DND-41 (cell line): ENCODE measurements around the gene LIG1.

Source experiments
- ATAC-seq: fragments of 200-7000 bp; cut with Tn5 transposase; 3 replicates; pipeline ENCODE4 v1.9.1; 2021; ENCODE audit warnings: low read depth; ENCODE audit not compliant: insufficient read depth
- DNase-seq: peaks from one replicate; pipeline ENCODE4 v3.0.0-alpha.2; 2020
- H2AFZ ChIP-seq: 2 replicates; pipeline ENCODE4 v1.6.0; 2012; ENCODE audit warnings: low read depth, low read length
- H3K27ac ChIP-seq: 2 replicates; pipeline ENCODE4 v1.5.1; 2012; ENCODE audit warnings: low read length, inconsistent platforms
- H3K27me3 ChIP-seq: fragments of 200-600 bp; sonication (generic); 2 replicates; pipeline ENCODE4 v1.6.0; 2012; ENCODE audit warnings: low read length, mild to moderate bottlenecking, inconsistent platforms; ENCODE audit not compliant: insufficient read depth, poor library complexity
- H3K36me3 ChIP-seq: 2 replicates; pipeline ENCODE4 v1.5.1; 2012; ENCODE audit warnings: low read length, inconsistent platforms; ENCODE audit not compliant: insufficient read depth
- H3K4me1 ChIP-seq: 2 replicates; pipeline ENCODE4 v1.5.1; 2012; ENCODE audit warnings: mild to moderate bottlenecking, low read length; ENCODE audit not compliant: insufficient read depth
- H3K4me2 ChIP-seq: 2 replicates; pipeline ENCODE4 v1.6.0; 2012; ENCODE audit warnings: mild to moderate bottlenecking, moderate library complexity, low read length, inconsistent platforms; ENCODE audit not compliant: insufficient read depth
- H3K4me3 ChIP-seq, 2 experiments: fragments of 200-600 bp in 1 of 2; shearing (Covaris generic) in 1 of 2; 2 replicates each; pipeline ENCODE4 v1.5.1; 2012 to 2016; ENCODE audit warnings: inconsistent platforms in 2 of 2, low read length in 2 of 2, mild to moderate bottlenecking in 2 of 2, low read depth in 1 of 2, moderate library complexity in 1 of 2
- H3K79me2 ChIP-seq: 2 replicates; pipeline ENCODE4 v1.6.0; 2012; ENCODE audit warnings: low read length, inconsistent platforms; ENCODE audit not compliant: insufficient read depth
- H3K9ac ChIP-seq: 2 replicates; pipeline ENCODE4 v1.6.0; 2012; ENCODE audit warnings: low read depth, mild to moderate bottlenecking, inconsistent platforms, low read length, moderate library complexity
- H3K9me3 ChIP-seq: 2 replicates; pipeline ENCODE4 v1.5.1; 2012; ENCODE audit warnings: low read length, moderate library complexity, mild to moderate bottlenecking, inconsistent platforms; ENCODE audit not compliant: insufficient read depth, severe bottlenecking
- H4K20me1 ChIP-seq: 2 replicates; pipeline ENCODE4 v1.6.0; 2012; ENCODE audit warnings: low read length; ENCODE audit not compliant: insufficient read depth
- EZH2 ChIP-seq: IDR thresholded peaks from 3 replicates; pipeline ENCODE4 v1.6.1; 2012; ENCODE audit warnings: borderline replicate concordance, low read depth, mild to moderate bottlenecking, moderate library complexity, low read length, inconsistent platforms; ENCODE audit not compliant: severe bottlenecking
- TF ChIP-seq, protein P1 (sequence below): IDR thresholded peaks from 2 replicates; pipeline ENCODE4 v1.5.1; 2012; ENCODE audit warnings: borderline replicate concordance, low read length, moderate library complexity, mild to moderate bottlenecking; ENCODE audit not compliant: poor library complexity, severe bottlenecking; ENCODE audit errors: extremely low read depth

LIG1 gene

DNA sequence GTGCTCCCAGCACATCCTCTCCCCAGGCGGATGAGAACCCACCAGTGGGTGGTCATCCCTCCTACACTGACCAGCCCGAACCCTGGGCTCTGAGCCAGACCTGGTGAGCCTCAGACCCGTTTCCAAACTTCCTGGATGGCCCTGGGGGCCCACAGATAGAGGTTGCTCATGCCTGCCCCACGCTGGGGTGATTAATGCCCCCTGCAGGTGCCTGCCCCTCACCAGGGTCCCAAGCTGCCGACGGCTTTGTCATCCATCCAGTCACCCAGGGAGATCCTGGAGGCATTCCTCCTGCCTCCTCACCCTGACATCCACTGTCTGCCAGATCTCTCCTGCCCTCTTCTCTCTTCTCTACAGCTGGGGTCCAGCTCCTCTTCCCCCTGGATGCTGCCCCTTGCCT, 31.1 kb downstream of the LIG1 start:
- H3K4me2 ChIP-seq: no peak overlapping the region
- H3K27me3 ChIP-seq: no peaks in the 10 kb centered on the region
- no peaks in the 10 kb centered on the region for H3K9me3 ChIP-seq
- no peaks in the 10 kb centered on the region for H3K79me2 ChIP-seq
- H3K4me3 ChIP-seq: no peak overlapping the region
- DNase-seq (no peak), ATAC-seq (no peak)
- no peak for TF ChIP-seq EZH2
- TF ChIP-seq, protein P1, sequence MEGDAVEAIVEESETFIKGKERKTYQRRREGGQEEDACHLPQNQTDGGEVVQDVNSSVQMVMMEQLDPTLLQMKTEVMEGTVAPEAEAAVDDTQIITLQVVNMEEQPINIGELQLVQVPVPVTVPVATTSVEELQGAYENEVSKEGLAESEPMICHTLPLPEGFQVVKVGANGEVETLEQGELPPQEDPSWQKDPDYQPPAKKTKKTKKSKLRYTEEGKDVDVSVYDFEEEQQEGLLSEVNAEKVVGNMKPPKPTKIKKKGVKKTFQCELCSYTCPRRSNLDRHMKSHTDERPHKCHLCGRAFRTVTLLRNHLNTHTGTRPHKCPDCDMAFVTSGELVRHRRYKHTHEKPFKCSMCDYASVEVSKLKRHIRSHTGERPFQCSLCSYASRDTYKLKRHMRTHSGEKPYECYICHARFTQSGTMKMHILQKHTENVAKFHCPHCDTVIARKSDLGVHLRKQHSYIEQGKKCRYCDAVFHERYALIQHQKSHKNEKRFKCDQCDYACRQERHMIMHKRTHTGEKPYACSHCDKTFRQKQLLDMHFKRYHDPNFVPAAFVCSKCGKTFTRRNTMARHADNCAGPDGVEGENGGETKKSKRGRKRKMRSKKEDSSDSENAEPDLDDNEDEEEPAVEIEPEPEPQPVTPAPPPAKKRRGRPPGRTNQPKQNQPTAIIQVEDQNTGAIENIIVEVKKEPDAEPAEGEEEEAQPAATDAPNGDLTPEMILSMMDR: no peak
- no peak overlapping the region for H3K27ac ChIP-seq
- H4K20me1 ChIP-seq: no peaks in the 10 kb centered on the region; the same call in 1 of the 2 replicates
- H3K9ac ChIP-seq: no peak overlapping the region
- H3K36me3 ChIP-seq: peaks cover 95% of the 10 kb centered on the region
- no peaks in the 10 kb centered on the region for H3K4me1 ChIP-seq
- H2AFZ ChIP-seq: no peak overlapping the region

DNA sequence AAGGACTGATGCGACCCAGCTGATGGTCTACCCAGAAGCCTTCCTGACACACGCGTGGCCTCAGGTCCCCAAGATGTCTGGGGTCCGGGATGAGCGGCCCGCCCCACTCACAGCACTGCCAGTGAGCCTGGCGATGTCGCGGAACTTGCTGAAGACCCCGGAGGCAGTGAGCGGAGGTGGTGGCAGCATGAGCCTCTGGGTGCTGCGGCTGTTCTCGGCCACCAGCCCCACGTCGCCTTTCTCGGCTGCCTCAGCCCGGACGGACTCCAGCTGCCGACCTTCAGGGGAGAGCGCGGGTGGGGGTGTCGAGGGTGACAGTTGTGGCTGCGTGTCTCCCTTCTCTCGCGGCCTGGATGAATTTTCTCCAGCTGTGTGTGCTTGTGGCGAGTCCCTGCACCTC, 32.7 kb downstream of the LIG1 start:
- Histone ChIP-seq H3K79me2 (no peaks in the 10 kb centered on the region), H3K27me3 (no peaks in the 10 kb centered on the region), H3K9me3 (no peaks in the 10 kb centered on the region), H3K4me3 (no peak overlapping the region), H3K27ac (no peak overlapping the region), H3K9ac (no peak overlapping the region), H2AFZ (no peak overlapping the region), H3K36me3 (peaks cover 93% of the 10 kb centered on the region), H3K4me1 (no peaks in the 10 kb centered on the region), H4K20me1 (no peaks in the 10 kb centered on the region; the same call in 1 of the 2 replicates), H3K4me2 (no peak overlapping the region)
- DNase-seq: no peak
- no peak for ATAC-seq
- TF ChIP-seq, protein P1: no peak
- TF ChIP-seq EZH2: no peak

DNA sequence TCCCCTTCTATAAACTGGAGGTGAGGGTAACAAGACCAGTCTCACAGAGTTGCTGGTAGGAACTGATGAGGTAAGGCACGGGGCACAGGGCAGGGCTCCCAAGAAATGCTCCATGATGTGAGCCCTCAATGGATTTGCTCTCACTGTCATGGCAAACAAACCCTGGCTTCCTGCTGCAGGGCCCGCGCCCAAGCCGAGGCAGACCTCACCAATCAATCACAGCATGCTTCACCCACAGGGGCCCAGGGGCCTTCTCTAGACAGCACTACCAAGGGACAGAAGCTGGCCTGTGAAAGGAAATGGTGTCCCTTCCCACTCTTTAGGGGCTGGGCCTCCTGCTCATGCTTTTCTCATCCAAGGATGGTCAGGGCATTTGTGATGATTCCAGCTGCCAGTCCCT, 33.6 kb downstream of the LIG1 start:
- Histone ChIP-seq H3K9me3 (no peaks in the 10 kb centered on the region), H4K20me1 (no peaks in the 10 kb centered on the region; the same call in 1 of the 2 replicates), H3K27ac (no peak overlapping the region), H3K36me3 (peaks cover 95% of the 10 kb centered on the region), H2AFZ (no peak overlapping the region), H3K4me3 (no peak overlapping the region), H3K4me1 (no peaks in the 10 kb centered on the region), H3K79me2 (no peaks in the 10 kb centered on the region), H3K4me2 (no peak overlapping the region), H3K27me3 (no peaks in the 10 kb centered on the region), H3K9ac (no peak overlapping the region)
- no peak for ATAC-seq
- no peak for TF ChIP-seq EZH2
- TF ChIP-seq, protein P1: no peak
- DNase-seq: no peak

DNA sequence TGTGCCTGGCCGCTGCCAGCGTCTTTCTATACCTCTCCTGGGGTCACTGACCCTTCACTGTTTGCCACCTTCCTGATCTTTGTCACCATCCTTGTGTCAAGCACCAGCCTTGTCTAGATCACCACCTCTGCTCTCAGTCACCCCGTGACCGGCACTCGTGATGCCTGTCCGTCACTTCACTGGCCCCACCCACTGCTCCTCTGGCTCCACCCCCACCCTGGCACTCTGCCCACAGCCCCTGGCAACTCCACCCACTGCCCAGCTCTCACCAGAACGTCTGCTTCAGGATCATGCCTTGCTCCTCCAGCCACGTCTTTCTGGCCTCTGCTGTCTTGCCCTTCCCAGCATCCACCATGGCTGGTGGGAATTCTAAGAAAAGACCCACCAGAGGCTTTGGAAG, 34.7 kb downstream of the LIG1 start:
- Histone ChIP-seq H3K27ac (no peak overlapping the region), H2AFZ (no peak overlapping the region), H3K4me1 (no peaks in the 10 kb centered on the region), H3K4me2 (no peak overlapping the region), H3K9ac (no peak overlapping the region), H4K20me1 (no peaks in the 10 kb centered on the region; the same call in 1 of the 2 replicates), H3K36me3 (peaks cover 95% of the 10 kb centered on the region), H3K79me2 (no peaks in the 10 kb centered on the region), H3K27me3 (no peaks in the 10 kb centered on the region), H3K9me3 (no peaks in the 10 kb centered on the region), H3K4me3 (no peak overlapping the region)
- peak; percentile 24 for DNase-seq
- TF ChIP-seq EZH2: no peak
- TF ChIP-seq, protein P1: no peak
- 0 out of 3 replicates have a peak, but pooled peaks have one; percentile 25 for ATAC-seq
